A549 (cell line): ENCODE results near the gene SKOR1.

Experiments
- CTCF ChIP-seq: fragments of >200 bp; sonication (Bioruptor Twin); formaldehyde crosslinking; IDR thresholded peaks from 3 replicates; pipeline ENCODE4 v1.5.1; 2016
- POLR2A ChIP-seq: IDR thresholded peaks from 2 replicates; pipeline ENCODE4 v1.6.1; 2012; ENCODE audit warnings: mild to moderate bottlenecking, low read length

DNA sequence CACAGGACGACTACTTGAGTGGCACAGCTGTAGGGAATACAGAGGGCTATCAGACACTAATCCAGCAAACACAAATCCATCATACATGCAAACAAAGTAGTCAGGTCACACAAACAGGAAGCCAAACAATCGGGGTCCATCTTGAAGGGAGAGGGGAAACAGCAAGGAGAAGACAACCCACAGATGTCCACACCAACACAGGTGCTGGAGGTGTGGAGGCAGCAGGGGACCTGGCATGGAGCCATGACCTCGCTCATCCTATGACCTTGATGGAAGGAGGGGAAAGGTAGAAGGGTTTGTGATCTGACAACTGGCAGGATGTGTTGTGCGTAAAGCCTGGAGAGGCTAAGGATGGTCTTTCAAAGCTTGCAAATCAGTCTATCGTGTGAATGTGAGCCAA, 39.9 kb upstream of the SKOR1 start:
- TF ChIP-seq CTCF: no peak
- TF ChIP-seq POLR2A: no peak
